ENCODE data around the gene MGAT2. TPM values are rescaled to one million over a fixed set of nuclear protein-coding genes. Genes with fewer than 3 reads are reported as not detected.
"Not testable (repeated sequence)": the region's sequence is repeated elsewhere in the genome, so short reads cannot be mapped to it uniquely, and the experiment has no call there.

MGAT2 gene
- polyA plus RNA-seq, 1 experiment = 24.1 TPM

GRCh38 chr14:49654511-49654910, 33.9 kb downstream of the MGAT2 start:
- no peaks in the 10 kb centered on the region; the same call in 1 of the 2 replicates for H3K36me3 ChIP-seq (ENCODE audit: control insufficient read depth, insufficient read depth, low read length)
- no peaks in the 10 kb centered on the region for H3K27me3 ChIP-seq (ENCODE audit: control insufficient read depth, insufficient read depth, low read length)
- ChIA-PET POLR2A (no interaction called here), CTCF (no interaction called here)
- TF ChIP-seq CTCF (IDR thresholded peaks at IDR 0.05; ENCODE audit: insufficient read depth, low read depth, low read length) = no peak
- no peak for DNase-seq (ENCODE audit: low read depth)
- H3K4me3 ChIP-seq (ENCODE audit: low read depth, low read length) = no peak overlapping the region

- H3K27me3 ChIP-seq (ENCODE audit: control insufficient read depth, insufficient read depth, low read length); DNase-seq (ENCODE audit: low read depth); H3K36me3 ChIP-seq (ENCODE audit: control insufficient read depth, insufficient read depth, low read length); POLR2A ChIA-PET; H3K4me3 ChIP-seq (ENCODE audit: low read depth, low read length); CTCF ChIA-PET: not testable (repeated sequence)
Observed at GRCh38 chr14:49657500-49657899, 36.9 kb downstream of the MGAT2 start.

- Histone ChIP-seq H3K27me3 (ENCODE audit: control insufficient read depth, insufficient read depth, low read length) (no peaks in the 10 kb centered on the region), H3K36me3 (ENCODE audit: control insufficient read depth, insufficient read depth, low read length) (no peaks in the 10 kb centered on the region), H3K4me3 (ENCODE audit: low read depth, low read length) (no peak overlapping the region)
- no peak for TF ChIP-seq CTCF (IDR thresholded peaks at IDR 0.05; ENCODE audit: insufficient read depth, low read depth, low read length)
- POLR2A ChIA-PET = no interaction called here
- no peak for DNase-seq (ENCODE audit: low read depth)
- CTCF ChIA-PET = interaction anchor here (0.6 to 1.0 kb wide), 2 partner anchors 8 to 9 kb away, joined by 3 to 4 read pairs; no protein-coding TSS in a partner anchor
Observed at GRCh38 chr14:49659526-49660455, 39.2 kb downstream of the MGAT2 start.

- no peaks in the 10 kb centered on the region for H3K36me3 ChIP-seq (ENCODE audit: control insufficient read depth, insufficient read depth, low read length)
- CTCF ChIA-PET = no interaction called here
Observed at GRCh38 chr14:49670475-49670874, 49.9 kb downstream of the MGAT2 start.

More at GRCh38 chr14:49670475-49670874, 49.9 kb downstream of the MGAT2 start:
- TF ChIP-seq CTCF (IDR thresholded peaks at IDR 0.05; ENCODE audit: insufficient read depth, low read depth, low read length) = no peak
- POLR2A ChIA-PET = no interaction called here
- DNase-seq (ENCODE audit: low read depth) = no peak
- Histone ChIP-seq H3K4me3 (ENCODE audit: low read depth, low read length) (no peak overlapping the region), H3K27me3 (ENCODE audit: control insufficient read depth, insufficient read depth, low read length) (no peaks in the 10 kb centered on the region)

Small RNA genes lying within 50 kb of the gene (small RNA-seq; reads per million reads assigned to genes)
- gene AL139099.3 (ENCODE audit: insufficient read length, low read depth, low replicate concordance) = not detected
- not detected for gene AL139099.4 (ENCODE audit: insufficient read length, low read depth, low replicate concordance)
- gene RF00019 (ENCODE audit: insufficient read length, low read depth, low replicate concordance) = not detected

Other genes starting within 250 kb of the MGAT2 start
- gene RPS29, start 34.4 kb upstream of the MGAT2 start, polyA plus RNA-seq (2011; rRNA removed) = 3,639 and 4,331 TPM in 2 replicates
- 8.6 and 11.9 TPM in 2 replicates for gene LRR1, start 21.9 kb upstream of the MGAT2 start, polyA plus RNA-seq (2011; rRNA removed)
- gene RPL36AL, start 173 bp upstream of the MGAT2 start, polyA plus RNA-seq (2011; rRNA removed) = 87.9 and 203 TPM in 2 replicates
- gene DNAAF2, start 14.4 kb downstream of the MGAT2 start, polyA plus RNA-seq (2011; rRNA removed) = 3.6 and 4.2 TPM in 2 replicates
- gene POLE2, start 67.4 kb downstream of the MGAT2 start, polyA plus RNA-seq (2011; rRNA removed) = 3.3 and 5.8 TPM in 2 replicates
- 0.25 and 0.82 TPM in 2 replicates for gene KLHDC1, start 72.3 kb downstream of the MGAT2 start, polyA plus RNA-seq (2011; rRNA removed)
- gene KLHDC2, start 147.4 kb downstream of the MGAT2 start, polyA plus RNA-seq (2011; rRNA removed) = 47.3 and 66.1 TPM in 2 replicates
- gene NEMF, start 232.0 kb downstream of the MGAT2 start, polyA plus RNA-seq (2011; rRNA removed) = 12.6 and 28.5 TPM in 2 replicates

Data from BJ (cell line).